Pons (tissue), 1 donor: ENCODE results near the gene OR2AT4.
"Not testable (repeated sequence)": the region's sequence is repeated elsewhere in the genome, so short reads cannot be mapped to it uniquely, and the experiment has no call there.

Experiments
- DNase-seq: peaks from one replicate; pipeline ENCODE4 v3.0.0-alpha.2; 2016; ENCODE audit warnings: low spot score

Gene OR2AT4

DNA sequence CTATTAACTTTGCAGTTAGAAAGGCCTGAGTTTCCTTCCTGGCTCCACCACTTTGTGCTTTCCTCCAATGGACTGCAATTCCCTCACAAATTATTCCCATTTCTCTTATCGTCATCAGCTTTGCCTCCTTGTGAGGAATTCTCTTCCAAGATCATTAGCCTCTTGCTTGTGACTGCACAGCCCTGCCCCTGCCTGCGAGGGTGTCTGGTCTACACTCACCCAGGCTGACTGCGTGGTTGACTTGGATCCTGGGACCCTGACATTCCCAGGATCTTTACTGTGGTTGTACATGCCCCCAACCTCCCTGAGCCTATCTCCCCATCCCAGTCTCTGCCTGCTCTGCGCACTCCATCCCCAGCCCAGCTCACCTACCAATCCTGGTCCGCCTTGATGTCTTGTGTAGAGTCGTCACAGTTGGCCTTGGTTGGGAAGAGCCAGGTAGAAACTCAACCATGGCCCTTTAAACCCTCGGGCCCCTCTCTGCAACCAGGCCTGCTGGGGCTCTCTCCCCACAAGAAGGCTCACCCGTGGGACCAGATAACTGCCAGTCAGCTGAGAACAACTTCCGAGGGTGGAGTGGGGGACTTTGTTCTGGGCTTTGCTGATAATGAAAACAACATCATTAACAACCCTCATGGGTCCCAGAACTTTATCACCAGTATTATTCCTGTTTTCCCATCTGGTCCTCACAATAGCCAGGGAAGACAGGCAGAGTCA is at the start of gene OR2AT4:
Gene OR2AT4, minus strand, starts transcription at position 421 of the 717 bp plus-strand sequence.
- DNase-seq, result no peak

DNA sequence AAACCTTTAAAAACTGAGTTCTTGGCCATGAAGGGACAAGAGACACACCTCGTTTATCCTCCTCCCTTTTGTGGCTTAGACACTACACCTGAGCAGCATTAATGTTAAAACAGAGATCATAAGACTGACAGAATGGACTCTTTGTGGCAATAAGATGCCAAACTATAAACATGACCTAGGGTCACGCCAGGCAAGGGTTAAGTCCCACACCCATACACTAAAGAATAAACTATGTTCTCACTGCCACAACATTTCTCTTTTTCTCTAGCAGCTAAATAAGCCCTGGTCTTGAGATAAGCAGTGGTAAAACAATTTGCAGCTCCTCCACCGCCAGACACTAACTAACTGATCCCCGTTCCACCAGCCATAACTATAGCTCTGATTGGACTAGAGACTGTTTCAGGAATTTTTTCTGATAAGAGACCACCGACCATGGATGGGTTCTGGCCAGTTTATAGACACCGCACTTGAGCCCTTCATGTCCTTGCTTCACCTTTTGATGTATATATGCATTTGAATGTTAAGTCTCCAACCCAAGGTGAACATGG is 49.4 kb upstream of the OR2AT4 start:
- DNase-seq, result no peak

DNA sequence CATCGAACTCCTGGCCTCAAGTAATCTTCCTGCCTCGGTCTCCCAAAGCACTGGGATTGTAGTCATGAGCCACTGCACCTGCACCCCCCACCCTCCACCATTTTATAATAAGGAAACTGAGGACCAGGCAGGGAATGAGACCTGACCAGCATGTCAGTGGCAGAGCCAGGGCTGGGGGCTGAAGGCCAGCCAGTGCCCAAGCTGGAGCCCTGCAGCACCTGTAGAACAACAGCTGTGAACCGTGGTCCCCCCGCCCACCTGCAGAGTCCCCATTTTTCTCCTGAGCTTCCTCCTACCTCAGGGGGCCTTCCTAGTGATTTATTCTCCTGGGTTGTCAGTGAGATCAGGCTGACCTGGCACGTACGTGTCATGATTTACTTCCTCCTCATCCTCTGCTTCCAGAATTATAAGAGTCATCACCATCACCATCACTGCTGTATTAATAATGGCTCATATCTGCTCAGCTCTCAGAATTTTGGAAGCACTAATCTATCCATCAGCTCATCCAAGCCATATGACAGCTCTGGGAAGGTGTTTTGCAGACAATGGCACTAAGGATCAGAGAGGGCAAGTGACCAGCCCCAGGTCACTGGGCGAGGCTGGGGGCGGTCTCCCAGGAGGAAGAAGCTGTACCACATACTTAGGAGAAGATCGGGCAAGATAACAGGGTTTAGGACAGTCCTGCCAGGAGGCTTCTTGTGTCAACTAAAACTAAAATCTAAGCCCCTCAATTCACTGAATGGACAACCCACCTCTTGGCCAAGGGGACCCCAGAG is 48.7 kb upstream of the OR2AT4 start:
- DNase-seq, result no peak

DNA sequence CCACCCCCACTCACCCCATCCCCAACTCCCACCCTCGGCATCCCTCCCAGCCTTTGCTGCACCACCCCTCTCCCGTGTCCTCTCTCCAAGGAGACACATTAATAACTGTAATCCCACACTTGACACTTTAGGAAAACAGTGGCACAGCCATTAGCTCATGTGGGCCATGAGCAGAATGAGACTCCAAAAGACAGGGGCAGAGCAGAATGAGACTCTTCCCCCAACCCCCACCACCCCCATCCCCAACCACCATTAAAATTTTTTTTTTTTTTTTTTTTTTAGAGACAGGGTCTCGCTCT is 48.0 kb upstream of the OR2AT4 start:
- no peak for DNase-seq

DNA sequence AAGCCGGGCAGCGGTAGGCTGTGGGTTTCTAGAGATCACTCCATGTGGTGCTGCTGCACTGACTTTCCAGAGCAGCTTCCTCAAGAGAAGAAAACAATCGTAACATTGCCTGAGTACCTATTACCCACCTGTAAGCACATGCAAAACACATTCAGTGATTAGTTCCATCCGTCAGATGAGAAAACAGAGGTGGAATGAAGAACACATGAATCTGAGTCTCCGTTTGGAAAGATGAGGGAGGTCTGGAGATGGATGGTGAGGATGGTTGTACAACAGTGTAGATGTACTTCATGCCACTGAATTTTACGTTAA is 46.7 kb upstream of the OR2AT4 start:
- DNase-seq, result no peak

DNA sequence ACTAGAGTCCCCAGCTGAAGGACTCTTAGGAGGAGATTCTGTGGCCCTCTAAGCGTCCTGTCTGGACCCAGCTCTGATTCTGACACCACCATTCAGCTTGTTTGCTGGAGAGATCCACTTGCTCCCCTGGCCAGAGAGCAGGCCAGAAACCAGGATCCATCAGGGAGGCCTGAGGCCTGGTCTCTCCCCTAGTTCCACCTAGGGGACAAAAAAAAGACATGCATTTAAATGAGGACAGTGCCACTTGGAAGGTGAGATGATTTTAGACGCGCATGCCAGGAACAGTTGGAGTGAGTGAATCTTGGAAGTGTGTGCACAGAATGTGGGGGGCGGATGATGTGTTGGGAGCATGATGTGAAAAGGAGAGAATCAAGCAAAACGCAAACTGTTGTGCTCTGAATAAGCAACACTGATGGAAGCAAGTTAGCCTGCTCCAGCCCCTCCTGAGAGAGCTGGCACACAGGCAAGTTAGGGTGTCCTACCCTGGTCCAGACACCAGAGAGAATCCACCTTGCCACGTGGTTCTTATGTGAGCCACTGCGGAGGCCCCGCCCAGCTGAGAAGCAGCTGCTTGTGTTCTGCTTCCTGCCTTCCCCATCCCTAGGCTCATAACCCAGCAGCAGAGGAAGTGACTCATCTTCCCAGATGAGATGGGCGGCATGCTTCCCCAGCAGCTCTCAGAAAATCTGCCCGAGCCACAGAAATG is 46.2 kb upstream of the OR2AT4 start:
- DNase-seq, result peak; percentile 78

DNA sequence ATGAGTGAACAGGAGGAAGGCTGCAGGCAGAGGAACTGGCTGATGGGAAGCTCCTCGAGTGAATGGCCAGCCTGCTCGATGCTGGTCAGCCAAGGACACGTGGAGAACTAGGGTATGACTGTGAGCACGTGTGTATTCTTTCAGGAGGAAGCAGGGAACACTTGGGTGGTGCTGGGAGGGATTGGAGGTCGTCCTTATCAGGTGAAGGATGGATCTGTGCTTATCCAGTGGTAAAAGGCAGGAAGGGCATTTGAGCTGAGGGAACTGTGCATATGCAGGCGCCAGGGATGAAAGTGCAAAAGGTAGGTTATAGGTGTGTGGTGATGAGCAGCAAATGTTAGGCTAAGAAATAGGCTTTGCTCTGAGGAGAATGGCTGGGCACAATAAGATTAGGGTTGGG is 44.5 kb upstream of the OR2AT4 start:
- DNase-seq, result no peak

DNA sequence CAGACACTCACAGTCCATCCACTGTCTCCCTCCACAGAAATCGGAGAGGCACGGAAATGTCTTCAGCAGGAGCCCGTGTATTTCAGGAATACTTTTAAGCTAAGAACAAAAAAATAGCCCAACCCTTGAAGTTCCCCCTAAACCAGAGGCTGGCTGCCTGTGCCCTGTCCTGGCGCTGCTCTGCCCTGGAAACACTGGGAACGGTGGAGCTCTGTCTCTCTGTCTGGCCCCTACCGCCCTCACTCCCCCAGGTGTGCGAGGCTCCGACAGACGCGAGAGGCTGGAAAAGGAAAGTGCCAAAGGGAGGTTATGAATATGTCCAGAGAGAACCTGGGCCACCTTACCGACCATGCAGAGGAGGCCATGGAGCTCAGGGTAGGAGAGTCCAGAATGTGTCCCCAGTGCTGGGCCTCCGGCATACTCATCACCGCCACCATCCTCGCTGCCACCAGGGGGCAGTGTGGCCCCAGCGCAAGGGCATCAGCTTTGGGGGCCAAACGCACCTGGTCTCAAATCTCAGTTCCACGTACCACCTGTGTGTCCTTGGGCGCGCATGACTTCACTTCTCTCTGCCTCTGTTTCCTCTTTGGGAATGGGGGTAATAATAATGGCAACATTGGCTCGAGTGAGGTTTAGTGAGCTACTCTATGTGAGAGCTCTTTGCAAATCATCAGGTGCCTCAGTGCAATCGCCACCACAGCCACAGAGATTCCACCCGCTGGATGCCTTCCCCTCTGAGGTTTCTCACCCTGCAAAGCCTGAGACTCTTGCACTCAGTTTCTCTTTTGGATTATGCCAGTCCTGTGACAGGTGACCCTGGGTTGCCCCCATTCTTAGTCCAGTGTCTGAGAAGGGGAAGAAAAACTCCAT is 43.8 kb upstream of the OR2AT4 start:
- DNase-seq, result peak; percentile 22

DNA sequence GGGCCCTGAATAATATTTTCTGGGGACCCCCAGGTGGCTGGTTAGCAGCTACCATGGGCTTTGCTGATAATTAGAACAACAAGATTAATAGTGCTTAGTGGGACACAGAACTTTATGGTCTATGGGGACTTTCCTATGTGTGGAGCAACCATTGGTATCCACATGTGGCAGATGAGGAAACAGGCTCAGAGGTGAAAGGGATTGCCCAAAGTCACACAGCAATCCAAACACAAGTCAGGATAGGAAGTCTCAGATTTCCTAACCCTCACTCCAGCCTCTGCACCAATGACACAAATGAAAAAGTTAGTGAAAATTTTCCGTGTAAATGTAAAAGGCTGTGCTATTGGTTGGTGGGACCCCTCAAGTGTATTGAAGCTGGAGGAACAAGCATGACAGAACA is 39.0 kb upstream of the OR2AT4 start:
- DNase-seq, result no peak

DNA sequence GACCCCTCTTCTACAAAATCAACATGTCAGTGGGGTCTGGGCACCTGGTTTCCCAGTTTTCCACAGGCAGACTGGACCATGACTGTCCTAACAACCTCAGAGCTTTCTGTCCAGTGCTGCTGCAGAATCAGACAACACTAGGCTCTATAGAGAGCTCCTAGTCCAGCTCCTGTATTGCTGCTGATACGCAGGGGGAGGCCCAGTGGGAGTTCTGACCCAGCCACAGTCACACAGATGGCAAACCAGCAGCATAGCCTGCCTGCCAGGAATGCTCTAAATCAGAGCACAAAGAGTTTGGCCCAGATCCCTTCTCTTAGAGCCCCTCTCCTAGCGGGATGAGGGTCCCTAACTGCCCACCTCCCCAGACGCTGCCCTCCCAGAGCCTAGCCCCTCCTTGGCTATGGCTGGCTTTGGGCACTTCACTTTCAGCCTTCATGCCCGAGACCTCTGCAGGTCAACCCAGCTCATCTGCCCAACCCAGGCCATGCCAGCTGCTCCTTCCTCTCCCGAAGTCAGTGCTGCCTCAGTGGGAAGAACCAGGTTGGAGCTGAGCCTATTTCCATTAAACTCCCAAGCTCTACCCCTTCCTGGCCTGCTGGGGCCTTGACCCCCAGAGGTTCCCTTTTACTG is 38.5 kb upstream of the OR2AT4 start:
- DNase-seq, result no peak

DNA sequence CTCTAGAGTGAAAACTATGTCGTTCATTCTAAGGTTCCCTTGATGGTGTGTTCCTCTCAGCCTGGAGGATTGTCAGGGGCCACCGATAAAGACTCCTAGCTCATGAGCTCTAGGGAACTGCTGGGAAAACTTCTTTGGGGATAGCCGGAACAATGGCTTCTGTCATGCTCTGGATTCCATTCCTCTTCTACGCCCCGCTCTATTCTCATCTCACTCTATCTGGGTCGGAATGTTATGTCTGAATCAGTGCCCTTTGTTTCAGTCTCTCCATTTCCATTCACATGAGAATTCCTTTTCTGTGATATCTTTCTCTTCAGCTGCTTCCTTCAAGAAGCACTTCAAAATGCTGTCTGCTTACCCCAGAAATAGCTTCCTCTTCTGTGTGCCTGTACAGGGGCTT is 37.3 kb upstream of the OR2AT4 start:
- DNase-seq, result no peak

DNA sequence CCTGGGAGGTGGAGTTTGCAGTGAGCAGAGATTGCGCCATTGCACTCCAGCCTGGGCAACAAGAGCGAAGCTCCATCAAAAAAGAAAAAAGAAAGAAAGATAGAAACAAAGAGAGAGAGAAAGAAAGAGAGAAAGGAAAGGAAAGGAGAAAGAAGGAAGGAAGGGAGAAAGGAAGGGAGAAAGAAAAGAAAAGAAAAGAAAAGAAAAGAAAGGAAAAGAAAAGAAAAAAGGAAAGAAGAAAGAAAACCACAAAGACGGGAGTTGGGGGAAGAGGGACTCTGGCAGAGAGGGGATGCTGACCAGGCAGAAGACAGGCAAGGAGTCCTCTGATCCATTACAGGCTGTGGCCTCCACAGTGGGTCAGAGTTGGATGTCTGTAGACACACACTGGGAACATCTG is 35.4 kb upstream of the OR2AT4 start:
- no peak for DNase-seq

DNA sequence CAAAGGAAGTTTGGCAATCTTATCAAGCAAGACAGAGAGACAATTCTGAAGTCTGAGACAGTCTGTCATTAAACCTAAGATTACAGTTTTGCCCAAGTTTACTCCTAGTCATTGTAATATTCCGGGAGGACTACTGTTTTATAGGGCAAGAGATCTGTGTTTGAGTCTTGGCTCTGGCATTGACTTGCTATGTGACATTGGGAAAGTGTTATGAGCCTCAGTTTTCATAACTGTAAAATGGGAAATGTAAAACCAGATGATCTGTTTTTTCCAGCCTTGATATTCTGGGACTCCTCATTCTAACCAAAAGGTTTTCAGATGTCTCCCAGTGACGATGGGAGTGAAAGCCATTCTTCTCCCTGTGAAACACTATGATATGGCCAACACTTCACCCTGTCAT is 29.9 kb upstream of the OR2AT4 start:
- no peak for DNase-seq

DNA sequence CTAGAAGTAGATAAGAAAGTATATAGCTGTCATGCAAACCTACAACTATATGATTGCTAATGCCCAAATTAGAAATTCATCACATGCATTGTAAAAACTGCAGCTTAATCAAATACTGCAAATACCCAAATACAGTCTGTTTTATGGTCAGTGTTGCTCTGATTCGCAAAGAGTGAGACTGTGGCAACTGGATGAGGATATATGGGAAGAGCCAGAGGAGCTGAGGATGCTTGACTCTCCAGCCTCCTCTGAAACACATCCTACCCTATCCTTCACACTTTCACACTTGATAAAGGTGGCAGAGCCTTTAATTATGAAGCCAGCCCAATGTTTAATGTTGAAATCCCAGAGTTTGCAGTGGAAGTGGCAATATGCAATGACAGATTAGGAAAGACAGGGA is 21.9 kb upstream of the OR2AT4 start:
- no peak for DNase-seq

DNA sequence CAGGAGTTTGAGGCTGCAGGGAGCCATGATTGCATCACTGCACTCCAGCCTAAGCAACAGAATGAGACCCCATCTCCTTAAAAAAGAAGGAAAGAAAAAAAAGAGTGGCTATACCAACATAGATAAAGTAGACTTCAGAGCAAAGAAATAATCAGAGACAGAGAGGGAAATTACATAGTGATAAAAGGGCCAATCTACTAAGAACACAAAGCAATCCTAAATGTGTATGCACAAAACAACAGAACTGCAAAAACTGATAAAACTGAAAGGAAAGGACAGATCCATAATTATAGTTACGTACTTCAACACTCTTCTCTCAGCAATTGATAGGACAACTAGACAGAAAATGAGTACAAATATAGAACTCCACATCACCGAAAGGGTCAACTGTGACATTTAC is 17.8 kb upstream of the OR2AT4 start:
- DNase-seq, result no peak

DNA sequence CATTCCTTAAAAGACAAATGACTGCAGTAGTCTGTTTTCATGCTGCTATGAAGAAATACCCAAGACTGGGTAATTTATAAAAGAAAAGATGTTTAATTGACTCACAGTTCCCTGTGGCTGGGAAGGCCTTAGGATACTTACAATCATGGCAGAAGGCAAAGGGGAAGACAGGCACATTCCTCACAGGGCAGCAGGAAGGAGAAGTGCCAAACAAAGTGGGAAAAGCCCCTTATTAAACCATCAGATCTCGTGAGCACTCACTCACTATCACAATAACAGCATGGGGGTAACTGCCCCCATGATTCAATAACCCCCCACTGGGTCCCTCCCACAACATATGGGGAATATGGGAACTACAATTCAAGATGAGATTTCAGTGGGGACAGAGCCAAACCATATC is 16.4 kb upstream of the OR2AT4 start:
- DNase-seq, result no peak

DNA sequence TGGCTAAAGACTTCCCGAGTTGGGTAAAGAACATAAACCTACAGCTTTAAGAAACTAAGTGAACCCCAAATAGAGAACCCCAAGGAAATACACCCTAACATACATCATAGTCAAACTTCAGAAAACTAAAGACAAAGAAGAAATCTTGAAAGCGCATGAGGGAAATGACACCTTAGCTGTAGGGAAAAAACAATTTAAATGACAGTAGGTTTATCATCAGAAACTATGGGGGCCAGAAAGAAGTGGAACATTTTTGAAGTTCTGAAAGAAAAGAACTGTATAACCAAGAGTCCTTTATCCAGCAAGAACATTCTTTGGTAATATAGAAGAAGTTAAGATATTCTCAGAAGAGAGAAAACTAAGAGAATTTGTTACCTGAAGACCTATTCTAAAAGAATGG is 15.5 kb upstream of the OR2AT4 start:
- DNase-seq, result no peak

DNA sequence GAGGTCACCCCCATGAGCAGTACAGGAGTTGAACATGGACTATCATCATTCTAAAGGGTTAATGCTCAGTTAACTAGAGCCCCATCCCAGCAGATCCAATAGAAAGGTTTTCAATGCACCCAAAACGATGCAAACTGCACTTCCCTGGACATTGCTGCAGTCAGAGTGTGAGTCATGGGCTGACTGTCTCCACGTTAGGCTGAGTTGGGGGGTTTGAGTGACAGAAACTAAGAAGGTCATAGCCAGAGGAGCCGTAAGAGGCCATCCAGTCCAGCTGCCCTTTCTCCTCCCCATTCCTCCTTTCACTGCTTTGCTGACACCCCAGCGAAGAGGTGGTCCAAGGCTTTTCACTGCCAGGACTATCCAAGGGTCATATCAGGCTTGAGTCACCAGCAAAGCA is 10.5 kb upstream of the OR2AT4 start:
- no peak for DNase-seq

DNA sequence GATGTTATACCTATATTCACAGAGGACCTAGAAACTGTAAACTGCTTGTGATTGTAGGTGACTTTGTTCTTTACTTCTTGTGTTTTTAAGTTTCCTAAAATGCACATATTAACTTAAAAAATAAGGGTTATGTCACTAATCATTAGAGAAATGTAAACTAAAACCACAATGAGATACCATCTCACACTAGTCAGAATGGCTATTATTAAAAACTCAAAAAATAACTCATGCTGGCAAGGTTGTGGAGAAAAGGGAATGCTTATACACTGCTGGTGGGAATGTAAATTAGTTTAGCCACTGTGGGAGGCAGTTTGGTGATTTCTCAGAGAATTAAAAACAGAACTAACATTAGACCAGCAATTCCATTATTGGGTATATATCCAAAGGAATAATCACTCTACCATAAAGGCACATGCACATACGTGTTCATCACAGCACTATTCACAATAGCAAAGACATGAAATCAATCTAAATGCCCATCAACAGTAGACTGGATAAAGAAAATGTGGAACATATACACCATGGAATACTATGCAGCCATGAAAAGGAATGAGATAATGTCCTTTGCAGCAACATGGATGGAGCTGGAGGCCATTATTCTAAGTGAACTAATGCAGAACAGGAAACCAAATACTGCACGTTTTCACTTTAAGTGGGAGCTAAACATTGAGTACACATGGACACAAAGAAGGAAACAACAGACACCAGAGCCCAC is 9.4 kb upstream of the OR2AT4 start:
- DNase-seq, result not testable (repeated sequence)

DNA sequence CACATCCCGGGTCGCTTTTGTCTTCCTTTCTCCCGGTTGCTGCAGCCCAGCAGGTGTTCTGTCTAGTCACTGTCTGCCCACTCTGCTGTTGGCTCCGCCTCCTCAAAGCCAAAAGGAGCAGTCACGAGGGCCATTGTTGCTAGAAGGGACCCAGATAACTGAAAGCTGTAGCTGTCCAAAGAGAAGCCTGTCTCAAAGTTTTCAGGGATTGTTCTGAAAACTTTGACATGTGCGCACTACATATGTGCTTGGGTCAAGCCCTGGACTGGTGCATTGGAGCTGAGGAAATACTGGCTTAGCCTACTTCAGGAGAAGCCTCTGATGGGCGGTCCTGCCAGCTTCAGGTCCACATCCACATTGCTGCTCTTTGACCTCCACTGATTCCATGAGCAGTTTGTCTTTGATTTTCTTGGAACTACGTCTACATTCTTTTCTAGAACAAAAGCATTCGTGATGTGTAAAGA is 8.8 kb upstream of the OR2AT4 start:
- DNase-seq, result no peak
